Colon (tissue), 2 donors: Measurements from ENCODE around the gene KIF13A.
"Not testable (repeated sequence)": the region's sequence is repeated elsewhere in the genome, so short reads cannot be mapped to it uniquely, and the experiment has no call there.

Experiments used
- FAIRE-seq: peaks from 2 replicates; lab custom pipeline; 2012; peaks lifted over from hg19 to GRCh38; lab: Jason Lieb, UNC
- donor health status: control.
- donor health status: control.

KIF13A gene

DNA sequence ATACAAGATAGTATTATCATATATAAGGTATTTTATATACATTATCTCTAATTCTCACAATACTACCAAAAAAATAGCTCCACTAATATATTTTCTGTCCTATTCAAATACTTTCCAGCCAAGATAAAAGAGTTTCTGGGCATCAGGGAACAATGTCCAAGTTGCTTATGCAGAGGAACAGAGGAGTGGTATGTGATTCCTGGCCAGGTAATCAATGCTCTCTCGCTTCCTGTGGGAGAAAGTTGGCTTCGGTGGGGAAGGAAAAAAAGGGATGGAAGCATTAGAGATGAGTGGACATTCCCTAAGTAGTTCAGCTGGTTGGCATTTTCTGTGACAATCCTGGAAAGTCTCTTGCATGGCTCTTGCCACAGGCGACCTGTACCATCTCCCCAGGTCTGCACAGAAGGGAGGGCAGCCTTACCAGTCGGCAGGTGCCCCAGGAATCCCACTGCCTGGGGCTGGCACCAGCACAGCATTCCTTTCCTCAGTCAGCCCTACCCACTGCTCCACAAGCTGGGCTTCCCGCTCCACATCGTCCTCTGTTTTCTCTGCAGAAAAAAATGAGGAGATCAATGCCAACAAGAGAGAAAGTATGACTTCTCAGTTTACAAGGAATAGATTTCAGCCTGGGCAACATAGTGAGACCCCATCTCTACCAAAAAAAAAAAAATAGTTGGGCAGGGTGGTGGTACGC, 202.2 kb downstream of the KIF13A start:
- FAIRE-seq = no peak

DNA sequence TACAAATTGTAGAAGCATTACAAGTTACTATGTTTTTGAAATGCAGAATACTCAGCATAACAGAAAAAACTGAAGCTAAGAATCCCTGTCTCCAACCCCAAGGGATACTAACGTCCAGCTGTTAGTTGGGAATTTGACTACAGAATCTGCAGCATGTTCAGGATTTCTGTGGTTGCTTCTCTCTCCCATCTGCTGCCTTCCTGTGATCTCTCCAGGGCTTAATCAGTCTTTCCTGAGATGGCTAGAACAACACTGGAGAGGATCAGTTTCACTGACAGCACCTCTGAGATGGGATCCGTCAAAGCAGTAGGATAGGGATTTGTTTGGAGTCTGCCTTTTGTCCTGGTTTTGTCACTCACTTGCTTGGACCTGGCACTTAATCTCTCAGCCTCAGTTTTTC, 207.4 kb downstream of the KIF13A start:
- FAIRE-seq = no peak

DNA sequence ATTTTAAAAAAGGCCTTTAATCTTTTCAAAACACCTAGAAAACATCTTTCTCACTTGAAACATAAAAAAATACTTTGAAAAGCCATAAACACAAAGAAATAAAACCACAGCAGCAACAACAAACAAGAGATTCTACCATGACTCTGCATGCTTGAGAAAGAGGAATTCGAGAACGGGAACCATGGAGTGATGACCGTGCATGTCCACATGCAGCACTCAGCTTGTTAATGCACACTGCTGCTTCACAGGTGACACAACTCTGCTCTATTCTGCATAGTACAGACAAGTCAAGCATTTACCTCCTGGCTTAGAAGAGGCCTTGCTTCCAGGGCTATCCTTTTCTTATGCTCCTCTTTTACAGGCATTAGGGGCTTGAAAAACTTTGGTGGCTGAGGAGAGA, 215.8 kb downstream of the KIF13A start:
- FAIRE-seq = no peak

DNA sequence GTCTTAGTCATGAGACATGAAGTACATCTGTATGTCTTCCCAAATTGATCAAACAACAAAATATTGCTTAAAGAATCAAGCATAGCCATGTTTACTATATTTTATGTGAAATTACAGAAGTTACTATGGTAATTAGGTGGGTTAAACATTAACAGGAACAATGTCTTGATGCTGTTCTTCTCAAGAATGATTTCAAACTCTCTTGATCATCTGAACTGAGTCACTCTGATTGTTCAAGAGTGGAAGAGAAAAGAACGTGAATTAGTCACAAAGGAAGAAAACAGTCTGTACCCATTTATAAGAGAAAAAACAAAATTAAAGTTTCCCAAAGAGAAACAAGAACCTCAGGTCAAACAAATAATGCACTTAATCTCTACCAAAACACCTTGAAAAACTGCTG, 218.6 kb downstream of the KIF13A start:
- no peak for FAIRE-seq

DNA sequence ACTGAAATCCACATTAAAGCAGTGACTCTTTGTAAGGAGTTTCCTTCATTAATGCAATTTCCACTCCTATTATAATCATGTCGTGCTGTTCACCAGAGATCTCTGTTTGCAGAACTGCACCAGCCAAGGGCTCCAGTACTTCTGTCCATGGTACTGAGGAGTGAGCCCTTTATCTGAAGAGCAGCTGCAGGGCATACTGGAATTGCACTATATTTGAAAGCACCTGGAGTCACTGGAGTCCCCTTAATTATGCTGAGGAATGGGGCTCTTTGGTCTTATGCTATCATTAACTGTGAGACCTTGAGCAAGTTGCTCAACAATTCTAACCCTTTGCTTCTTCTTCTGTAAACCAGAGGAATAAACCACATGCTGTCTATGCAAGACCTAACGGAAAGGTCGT, 219.0 kb downstream of the KIF13A start:
- no peak for FAIRE-seq

DNA sequence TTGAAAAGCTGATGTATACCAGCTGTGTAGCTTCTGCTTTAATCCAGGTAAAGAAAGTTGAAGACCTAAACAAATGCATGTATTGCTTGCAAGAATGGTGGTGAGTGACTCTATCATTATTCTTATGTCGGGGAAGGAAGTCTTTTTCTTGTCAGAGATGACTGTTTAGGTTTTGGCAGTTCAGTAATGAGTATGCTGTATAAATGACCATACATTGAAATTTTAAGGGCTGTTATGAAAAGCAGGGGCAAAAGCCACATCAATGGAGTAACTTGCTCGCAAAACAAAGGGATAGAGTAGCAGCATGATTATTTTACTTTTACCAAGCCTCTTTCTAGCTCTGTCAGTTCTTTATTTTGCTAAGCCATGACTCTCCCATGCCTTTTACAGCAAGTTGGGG, 224.8 kb downstream of the KIF13A start:
- no peak for FAIRE-seq

DNA sequence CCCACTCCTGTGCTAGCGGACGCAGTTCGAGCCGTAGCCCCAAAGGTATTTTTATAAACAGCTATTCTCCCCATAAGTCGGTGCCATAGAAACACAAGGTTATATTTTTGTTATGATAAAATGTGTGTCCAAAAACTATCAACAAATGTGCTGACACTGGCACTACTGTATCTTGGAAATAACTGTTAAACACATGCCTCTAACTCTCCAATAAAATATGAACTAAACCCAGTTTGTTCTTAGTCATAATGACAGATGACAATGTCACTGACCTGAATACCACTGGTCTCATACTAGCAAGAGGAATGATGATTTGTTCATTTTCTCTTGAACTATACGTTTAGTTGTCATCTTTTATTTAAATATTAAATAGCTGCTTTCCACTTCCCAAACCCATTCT, 229.3 kb downstream of the KIF13A start:
- FAIRE-seq = no peak

DNA sequence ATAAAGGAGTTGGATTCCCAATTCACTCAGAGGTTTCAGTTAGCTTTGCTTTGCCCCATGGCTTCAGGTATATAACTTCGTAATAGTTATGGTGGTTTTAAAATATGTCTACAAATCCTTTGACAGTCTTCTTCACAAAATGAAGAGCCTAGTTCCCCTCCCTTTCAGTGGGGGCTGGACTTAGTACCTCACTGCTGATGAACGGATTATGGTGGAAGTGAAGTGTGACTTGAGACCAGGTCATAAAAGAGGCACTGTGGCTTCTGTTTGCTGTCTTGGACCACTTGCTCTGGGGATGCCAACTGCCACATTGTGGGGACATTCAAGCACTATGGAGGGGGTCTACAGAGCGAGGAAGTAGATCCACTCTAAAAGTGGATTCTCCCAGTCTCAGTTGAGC, 233.2 kb downstream of the KIF13A start:
- FAIRE-seq = no peak

DNA sequence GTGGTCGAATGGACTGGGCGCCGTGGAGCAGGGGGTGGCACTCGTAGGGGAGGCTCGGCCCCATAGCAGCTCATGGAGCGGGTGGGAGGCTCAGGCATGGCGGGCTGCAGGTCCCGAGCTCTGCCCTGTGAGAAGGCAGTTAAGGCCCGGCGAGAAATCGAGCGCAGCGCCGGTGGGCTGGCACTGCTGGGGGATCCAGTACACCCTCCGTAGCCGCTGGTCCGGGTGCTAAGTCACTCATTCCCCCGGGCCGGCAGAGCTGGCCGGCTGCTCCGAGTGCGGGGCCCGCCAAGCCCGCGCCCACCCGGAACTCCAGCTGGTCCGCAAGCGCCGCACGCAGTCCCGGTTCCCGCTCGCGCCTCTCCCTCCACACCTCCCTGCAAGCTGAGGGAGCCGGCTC, 242.1 kb downstream of the KIF13A start:
- FAIRE-seq = not testable (repeated sequence)

DNA sequence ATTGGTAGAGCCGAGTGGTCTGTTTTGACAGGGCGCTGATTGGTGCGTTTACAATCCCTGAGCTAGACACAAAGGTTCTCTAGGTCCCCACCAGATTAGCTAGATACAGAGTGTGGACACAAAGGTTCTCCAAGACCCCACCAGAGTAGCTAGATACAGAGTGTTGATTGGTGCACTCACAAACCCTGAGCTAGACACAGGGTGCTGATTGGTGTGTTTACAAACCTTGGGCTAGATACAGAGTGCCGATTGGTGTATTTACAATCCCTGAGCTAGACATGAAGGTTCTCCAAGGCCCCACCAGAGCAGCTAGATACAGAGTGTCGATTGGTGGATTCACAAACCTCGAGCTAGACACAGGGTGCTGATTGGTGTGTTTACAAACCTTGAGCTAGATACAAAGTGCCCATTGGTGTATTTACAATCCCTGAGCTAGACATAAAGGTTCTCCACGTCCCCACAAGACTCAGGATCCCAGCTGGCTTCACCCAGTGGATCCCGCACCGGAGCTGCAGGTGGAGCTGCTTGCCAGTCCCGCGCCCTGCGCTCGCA, 242.6 kb downstream of the KIF13A start:
- not testable (repeated sequence) for FAIRE-seq

DNA sequence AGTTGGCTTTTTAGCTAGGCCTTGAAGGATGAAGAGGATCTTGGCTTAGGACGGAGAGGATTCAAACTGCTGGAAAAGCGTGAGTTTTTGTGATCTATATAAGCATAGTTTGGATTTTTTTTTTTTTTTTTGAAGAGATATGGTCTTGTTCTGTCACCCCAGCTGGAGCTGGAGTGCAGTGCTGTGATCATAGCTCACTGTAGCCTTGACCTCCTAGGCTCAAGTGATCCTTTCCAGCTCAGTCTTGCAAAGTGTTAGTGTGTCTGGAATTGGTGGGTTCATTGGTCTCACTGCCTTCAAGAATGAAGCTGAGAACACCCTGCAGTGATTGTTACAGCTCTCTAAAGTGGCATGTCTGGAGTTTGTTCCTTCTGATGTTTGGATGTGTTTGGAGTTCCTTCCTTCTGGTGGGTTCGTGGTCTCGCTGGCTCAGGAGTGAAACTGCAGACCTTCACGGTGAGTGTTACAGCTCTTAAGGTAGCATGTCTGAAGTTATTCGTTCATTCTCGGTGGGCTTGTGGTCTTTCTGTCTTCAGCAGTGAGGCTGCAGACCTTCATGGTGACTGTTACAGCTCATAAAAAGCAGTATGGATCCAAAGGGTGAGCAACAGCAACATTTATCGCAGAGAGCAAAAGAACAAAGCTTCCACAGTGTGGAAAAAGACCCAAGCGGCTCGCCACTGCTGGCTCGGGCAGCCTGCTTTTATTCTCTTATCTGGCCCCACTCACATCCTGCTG, 243.2 kb downstream of the KIF13A start:
- FAIRE-seq = no peak

DNA sequence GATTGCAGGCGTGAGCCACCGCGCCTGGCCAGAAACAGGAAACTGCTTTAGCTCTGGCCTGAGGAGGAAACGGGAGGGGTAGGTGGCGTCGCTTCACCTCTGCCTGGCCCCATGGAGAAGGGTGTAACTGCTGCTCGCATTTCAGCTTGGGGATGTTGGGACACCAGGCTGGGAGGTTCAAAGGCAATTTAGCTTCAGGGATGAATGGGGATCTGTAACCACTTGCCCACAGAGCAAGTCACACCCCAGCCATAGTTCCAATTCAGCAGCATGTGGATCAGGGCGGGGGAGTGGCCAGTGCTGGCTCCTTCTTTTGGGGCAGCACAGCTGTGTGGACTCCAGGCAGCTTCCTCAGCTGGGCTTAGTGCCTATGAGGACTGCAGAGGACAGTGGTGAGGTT, 245.9 kb downstream of the KIF13A start:
- FAIRE-seq = no peak

DNA sequence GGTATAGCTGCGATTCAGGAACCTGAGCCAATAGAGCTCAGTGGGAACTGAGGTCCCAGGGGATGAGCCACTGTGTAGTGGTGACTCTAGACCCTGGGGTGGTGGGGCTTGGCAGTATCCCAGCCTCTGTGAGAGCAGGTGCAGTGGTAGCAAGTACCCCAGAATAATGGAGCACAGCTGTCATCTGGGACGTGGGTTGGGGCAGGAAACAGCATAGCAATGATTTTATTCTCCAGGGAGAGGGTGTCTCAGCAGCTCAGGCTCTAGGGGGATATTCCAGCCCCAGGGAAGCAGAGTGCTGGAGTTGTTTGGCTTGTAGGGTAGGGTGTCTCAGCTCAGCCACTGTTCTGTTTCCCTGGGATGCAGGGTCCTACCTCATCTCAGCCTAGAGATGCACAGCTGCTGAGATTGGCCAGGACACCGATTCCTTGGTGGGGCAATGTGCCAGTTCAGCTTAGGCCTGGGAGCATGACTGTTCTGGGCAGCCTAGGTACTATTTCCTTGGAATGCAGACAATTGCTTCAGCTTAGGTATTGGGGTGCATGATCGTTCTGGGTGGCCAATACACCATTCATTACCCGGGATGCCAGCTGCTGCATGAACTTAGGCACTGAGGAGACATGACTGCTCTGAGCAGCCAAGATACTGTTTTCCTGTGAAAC, 246.7 kb downstream of the KIF13A start:
- FAIRE-seq = no peak

DNA sequence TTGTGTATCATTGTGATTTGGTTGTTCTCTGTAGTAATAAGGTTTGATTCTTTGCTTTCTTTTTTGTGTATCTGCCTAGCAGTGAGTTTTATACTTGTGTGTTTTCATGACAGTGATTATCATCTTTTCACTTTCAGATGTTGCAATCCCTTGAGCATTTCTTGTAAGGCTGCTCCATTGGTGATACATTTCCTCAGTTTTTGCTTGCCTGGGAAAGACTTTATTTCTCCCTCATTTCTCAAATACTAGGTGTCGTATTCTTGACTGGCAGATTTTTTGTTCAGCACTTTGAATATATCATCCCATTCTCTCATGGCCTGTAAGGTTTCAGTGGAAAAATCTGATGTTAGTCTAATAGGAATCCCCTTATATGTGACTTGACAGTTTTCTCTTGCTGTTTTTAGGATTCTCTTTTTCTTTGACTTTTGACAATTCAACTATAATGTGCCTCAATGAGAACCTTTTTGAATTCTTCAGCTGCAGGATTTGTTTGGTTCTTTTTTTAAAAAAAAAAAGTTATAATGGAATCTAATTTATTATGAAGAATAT, 249.7 kb downstream of the KIF13A start:
- no peak for FAIRE-seq

DNA sequence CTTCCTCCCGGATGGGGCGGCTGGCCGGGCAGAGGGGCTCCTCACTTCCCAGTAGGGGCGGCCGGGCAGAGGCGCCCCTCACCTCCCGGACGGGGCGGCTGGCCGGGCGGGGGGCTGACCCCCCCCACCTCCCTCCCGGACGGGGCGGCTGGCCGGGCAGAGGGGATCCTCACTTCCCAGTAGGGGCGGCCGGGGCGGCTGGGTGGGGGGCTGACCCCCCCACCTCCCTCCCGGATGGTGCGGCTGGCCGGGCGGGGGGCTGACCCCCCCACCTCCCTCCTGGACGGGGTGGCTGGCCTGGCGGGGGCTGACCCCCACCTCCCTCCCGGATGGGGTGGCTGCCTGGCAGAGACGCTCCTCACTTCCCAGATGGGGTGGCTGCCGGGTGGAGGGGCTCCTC, 252.1 kb downstream of the KIF13A start:
- FAIRE-seq = not testable (repeated sequence)

DNA sequence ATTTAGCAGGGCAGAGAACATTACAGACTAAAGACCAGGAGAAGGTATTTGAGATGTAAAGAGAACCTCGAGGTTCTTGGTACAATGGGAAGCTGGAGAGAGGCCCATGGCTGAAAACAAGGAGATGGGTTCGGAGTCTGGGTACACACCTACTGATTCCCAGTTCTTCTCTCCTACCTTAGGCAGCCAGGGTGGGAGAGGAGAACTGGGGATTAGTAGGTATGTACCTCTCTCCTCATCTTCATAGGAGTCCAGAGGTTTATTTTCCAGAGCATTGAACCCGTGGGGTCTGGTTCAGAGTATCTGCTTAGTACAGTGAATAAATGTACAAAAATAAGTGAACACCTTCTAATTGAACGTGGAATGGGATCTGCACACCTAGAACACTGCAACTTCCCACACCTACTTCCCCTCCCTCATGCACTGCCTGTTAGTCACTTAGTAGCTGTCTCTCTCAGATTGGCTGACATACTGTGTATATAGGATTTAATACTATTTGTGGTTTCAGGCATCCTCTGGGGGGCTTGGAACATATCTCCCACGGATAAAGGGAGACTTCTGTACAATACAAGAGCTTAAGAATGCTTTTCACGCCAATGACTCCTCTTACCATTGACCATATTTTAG, 257.2 kb downstream of the KIF13A start:
- FAIRE-seq = no peak

DNA sequence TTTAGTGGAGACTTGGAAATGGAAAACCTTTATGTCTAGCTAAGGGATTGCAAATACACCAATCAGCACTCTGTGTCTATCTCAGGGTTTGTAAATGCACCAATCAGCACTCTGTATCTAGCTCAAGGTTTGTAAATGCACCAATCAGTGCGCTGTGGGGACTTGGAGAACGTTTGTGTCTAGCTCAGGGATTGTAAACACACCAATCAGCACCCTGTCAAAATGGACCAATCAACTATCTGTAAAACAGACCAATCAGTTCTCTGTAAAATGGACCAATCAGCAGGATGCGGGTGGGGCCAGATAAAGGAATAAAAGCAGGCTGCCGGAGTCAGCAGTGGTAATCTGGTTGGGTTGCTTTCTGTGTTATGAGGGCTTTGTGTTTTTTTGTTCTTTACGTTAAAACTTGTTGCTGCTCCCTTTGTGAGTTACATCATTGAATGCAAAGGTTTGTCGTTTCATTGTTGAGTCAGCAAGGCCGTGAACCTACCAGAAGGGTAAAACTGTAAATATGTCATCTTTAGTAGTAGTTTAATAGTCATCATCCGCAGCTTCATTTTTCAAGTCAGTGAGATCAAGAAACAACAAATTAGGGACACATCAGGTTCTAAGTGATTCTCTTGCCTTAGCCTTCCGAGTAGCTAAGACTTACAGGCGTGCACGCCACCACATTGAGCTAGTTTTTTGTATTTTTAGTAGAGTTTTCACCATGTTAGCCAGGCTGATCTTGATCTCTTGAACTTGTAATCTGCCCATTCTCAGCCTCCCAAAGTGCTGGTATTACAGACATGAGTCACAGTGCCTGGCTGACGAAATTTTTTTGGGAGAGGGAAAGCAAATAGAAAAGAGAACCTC, 258.0 kb downstream of the KIF13A start:
- FAIRE-seq = no peak

DNA sequence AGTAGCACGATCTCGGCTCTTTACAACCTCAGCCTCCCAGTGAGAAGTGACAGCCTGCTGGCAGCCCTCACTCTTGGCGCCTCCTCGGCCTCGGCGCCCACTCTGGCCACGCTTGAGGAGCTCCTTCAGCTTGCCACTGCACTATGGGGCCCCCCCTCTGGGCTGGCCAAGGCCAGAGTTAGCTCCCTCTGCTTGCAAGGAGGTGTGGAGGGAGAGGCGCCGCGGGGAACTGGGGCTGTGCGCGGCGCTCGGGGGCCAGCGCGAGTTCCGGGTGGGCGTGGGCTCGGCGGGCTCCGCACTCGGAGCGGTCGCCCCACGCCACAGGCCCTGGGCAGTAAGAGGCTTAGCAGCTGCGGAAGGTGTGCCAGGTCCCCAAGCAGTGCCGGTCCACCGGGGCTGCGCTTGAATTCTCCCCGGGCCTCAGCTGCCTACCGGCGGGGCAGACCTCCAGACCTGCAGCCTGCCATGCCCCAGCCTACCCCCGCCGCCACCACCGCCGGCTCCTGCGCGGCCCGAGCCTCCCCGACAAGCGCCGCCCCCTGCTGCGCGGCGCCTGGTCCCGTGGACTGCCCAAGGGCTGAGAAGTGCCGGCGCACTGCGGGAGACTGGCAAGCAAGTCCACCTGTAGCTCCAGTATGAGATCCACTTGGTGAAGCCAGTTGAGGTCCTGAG, 258.7 kb downstream of the KIF13A start:
- FAIRE-seq = no peak

DNA sequence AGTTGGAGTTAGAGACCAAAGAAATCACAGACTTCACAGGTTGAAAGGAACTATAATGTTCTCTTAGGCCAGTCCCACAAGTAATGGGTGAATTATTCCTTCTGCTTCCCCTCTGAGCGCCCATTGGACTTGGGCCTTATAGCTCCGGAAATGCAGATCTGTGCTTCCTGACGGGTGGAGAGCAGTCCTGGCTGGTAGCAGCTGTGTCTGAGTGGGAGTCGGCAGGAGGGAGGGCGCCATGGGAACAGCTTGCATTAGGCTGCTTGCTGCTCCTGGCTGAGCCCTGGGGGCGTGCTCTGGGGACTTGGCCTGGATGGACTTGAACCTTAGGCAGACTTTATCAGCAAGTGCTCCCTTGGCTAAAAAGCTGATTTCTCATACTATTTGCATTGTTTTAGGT, 262.4 kb downstream of the KIF13A start:
- no peak for FAIRE-seq

DNA sequence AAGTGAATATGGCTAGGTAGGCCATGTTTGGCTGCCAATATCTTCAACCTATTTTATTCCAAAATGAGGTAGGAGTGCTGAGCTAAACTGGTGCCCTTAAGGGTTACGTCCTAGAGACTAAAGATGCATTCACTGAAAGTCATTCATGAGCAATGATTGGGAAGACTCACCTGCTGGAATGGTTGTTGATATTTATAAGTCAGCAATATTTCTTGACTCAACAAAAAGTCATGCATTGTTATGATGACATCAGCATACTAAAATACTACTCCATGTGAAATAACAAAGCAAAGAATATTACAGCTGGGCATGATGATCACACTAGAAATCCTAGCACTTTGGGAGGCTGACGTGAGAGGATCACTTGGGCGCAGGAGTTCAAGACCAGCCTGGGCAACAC, 263.1 kb downstream of the KIF13A start:
- no peak for FAIRE-seq

DNA sequence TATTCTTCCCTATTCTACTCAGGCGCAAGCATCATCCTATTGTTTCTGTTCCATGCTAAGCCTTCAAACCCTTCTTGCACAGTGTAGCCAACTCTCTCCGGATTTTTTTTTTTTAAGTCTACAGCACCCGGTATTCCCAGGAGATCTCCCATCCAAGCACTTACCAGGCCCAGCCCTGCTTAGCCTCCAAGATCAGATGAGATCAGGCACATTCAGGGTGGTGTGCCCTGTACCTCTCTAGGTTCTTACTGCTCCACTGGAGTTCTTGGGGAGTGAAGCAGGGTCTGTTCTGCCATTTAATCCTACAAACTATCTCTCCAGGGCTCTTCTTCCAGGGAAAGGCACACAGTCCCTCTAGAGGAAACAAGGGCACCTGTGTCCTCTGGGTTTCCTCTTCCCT, 265.8 kb downstream of the KIF13A start:
- no peak for FAIRE-seq
